Measurements from ENCODE around the gene MRPS14.

DNA sequence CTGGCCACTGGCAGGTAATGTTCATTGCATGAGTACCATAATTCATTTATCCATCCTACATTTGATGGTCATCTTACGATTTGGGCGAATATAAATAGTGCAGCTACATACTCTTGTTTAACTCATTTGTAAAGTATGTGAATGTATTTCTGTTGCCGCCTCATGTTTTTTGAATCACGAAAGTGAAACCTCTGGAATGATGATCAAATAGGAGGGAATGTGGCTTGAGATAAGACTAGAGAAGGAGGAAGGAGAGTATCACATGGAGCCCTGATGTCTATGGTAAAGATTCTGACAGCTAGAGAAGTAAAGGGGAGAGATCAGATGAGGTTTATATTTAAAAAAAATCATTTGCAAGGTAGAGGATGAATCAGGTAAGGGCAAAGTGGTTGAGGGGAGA, 8.0 kb downstream of the MRPS14 start:
- no peak for TF ChIP-seq TOE1 (IDR thresholded peaks at IDR 0.05; ENCODE audit: borderline replicate concordance)
- no peak for TF ChIP-seq TOE1 (CRISPR knock-in tag; IDR thresholded peaks at IDR 0.05; ENCODE audit: borderline replicate concordance, low read depth)
- no peak for TF ChIP-seq KDM1A (IDR thresholded peaks at IDR 0.05)

All from K562 (cell line).